SU-DHL-6 (cell line): Measurements from ENCODE around the gene AHRR.

Source experiments
- H2AFZ ChIP-seq: fragments of 200-600 bp; sonication (generic); 2 replicates; pipeline ENCODE4 v1.6.1; 2014; ENCODE audit warnings: low read depth, mild to moderate bottlenecking, moderate library complexity, mixed read lengths, antibody characterized with exemption, low read length; ENCODE audit not compliant: severe bottlenecking
- H3F3A ChIP-seq: fragments of 200-600 bp; shearing (Covaris generic); 2 replicates; pipeline ENCODE4 v1.6.0; 2016; ENCODE audit warnings: antibody characterized with exemption, mild to moderate bottlenecking; ENCODE audit not compliant: insufficient read depth
- H3K27ac ChIP-seq: fragments of 200-600 bp; sonication (generic); 2 replicates; pipeline ENCODE4 v1.5.1; 2016; ENCODE audit warnings: low read depth, mild to moderate bottlenecking, low read length, moderate library complexity, mixed read lengths
- H3K27me3 ChIP-seq: fragments of 200-600 bp; sonication (generic), shearing (Covaris generic); 2 replicates; pipeline ENCODE4 v1.6.0; 2014; ENCODE audit warnings: mild to moderate bottlenecking, low read length
- H3K36me3 ChIP-seq: fragments of 200-600 bp; sonication (generic); 2 replicates; pipeline ENCODE4 v1.6.1; 2014; ENCODE audit warnings: mild to moderate bottlenecking, low read length, mixed read lengths
- H3K4me2 ChIP-seq: fragments of 300-600, 200-600 bp; shearing (Covaris generic), sonication (generic); 2 replicates; pipeline ENCODE4 v1.6.0; 2014; ENCODE audit warnings: low read length, low read depth, mild to moderate bottlenecking; ENCODE audit not compliant: poor library complexity, severe bottlenecking
- H3K4me3 ChIP-seq: fragments of 200-600 bp; sonication (generic); 2 replicates; pipeline ENCODE4 v1.5.1; 2014; ENCODE audit warnings: antibody characterized with exemption, low read length, mild to moderate bottlenecking, mixed read lengths; ENCODE audit not compliant: insufficient read depth, poor library complexity, severe bottlenecking
- H3K79me2 ChIP-seq: fragments of 200-600 bp; sonication (generic); 2 replicates; pipeline ENCODE4 v1.6.1; 2014; ENCODE audit warnings: mild to moderate bottlenecking, low read length, moderate library complexity; ENCODE audit not compliant: insufficient read depth
- H3K9ac ChIP-seq: fragments of 200-600 bp; sonication (generic); 2 replicates; pipeline ENCODE4 v1.7.0; 2014; ENCODE audit warnings: mild to moderate bottlenecking, low read length
- H3K9me2 ChIP-seq: fragments of 200-600 bp; sonication (generic); replicated peaks from 2 replicates; pipeline ENCODE4 v1.6.1; 2014; ENCODE audit warnings: low read length; ENCODE audit not compliant: insufficient read depth
- H3K9me3 ChIP-seq: fragments of 200-600 bp; sonication (generic); 2 replicates; pipeline ENCODE4 v1.6.1; 2014; ENCODE audit warnings: low read length, mixed read lengths; ENCODE audit not compliant: insufficient read depth
- H4K20me1 ChIP-seq: fragments of 200-600 bp; sonication (generic); 2 replicates; pipeline ENCODE4 v1.6.1; 2014; ENCODE audit warnings: low read depth, mild to moderate bottlenecking, antibody characterized with exemption, low read length, moderate library complexity, mixed read lengths
- EZH2phosphoT487 ChIP-seq: fragments of 200-600 bp; sonication (generic), shearing (Covaris generic); conservative IDR thresholded peaks from 2 replicates; pipeline ENCODE4 v1.6.1; 2018; ENCODE audit warnings: mild to moderate bottlenecking, antibody characterized with exemption, low read length, moderate library complexity, mixed read lengths
- TF ChIP-seq, protein P1 (sequence below): fragments of 200-600 bp; sonication (generic); IDR thresholded peaks from one replicate; pipeline ENCODE4 v1.5.1; 2017; ENCODE audit warnings: antibody characterized with exemption, mild to moderate bottlenecking, low read length, moderate library complexity; ENCODE audit not compliant: insufficient read depth, poor library complexity, severe bottlenecking

AHRR gene

DNA sequence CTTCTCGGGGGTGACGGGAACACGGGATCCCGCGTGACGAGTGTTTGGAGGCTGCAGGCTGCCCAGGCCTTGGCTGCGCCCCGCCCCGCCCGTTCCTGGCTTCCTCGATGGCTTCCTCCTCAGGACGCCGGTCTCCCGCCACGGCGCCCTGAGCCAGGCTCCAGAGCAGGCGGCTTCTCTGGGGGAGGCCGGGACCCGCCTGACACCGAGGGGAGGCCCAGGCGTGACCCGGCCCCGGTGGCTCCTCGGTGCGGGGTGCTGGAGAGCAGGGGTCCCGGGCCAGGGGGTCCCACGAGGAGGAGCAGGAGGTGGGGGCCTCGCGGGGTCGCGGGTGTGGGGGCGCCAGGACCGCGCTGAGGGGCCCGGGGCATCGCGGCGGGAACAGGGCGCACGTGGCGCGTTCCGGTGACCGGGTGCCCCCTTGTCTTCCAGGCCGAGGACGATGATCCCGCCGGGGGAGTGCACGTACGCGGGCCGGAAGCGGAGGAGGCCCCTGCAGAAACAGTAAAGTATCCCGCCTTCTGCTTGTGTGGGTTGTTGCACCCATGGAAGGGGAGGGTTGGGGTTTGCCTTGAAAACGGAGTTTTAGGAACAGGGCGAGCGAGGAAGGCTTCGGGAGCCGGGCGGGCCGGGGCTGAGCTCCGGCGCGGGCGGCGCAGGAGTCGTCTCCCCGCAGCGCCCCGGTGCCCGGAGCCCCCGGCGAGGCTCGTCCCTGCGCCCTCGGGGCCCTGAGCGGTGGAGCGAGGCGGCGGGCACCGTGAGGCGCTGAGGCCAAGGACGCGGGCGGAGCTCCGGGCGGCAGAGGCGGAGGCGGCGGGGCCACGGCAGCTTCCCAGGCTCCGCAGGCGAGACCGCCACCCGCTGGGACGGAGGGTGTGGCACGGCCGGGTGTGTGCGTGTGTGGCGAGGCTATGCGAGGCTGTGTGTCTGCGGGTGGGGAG, 22.2 kb downstream of the AHRR start:
- Histone ChIP-seq H3K79me2 (no peaks in the 10 kb centered on the region), H4K20me1 (no peaks in the 10 kb centered on the region), H3K4me3 (no peak overlapping the region), H3K9me3 (no peaks in the 10 kb centered on the region), H3K27ac (no peak overlapping the region), H3K4me2 (no peak overlapping the region), H3K36me3 (no peaks in the 10 kb centered on the region), H2AFZ (no peak overlapping the region), H3K27me3 (no peaks in the 10 kb centered on the region), H3F3A (0 out of 2 replicates have a peak, but pooled peaks cover 3% of the 10 kb centered on the region), H3K9me2 (no peaks in the 10 kb centered on the region), H3K9ac (no peak overlapping the region)
- no peak for TF ChIP-seq EZH2phosphoT487
- TF ChIP-seq, protein P1, sequence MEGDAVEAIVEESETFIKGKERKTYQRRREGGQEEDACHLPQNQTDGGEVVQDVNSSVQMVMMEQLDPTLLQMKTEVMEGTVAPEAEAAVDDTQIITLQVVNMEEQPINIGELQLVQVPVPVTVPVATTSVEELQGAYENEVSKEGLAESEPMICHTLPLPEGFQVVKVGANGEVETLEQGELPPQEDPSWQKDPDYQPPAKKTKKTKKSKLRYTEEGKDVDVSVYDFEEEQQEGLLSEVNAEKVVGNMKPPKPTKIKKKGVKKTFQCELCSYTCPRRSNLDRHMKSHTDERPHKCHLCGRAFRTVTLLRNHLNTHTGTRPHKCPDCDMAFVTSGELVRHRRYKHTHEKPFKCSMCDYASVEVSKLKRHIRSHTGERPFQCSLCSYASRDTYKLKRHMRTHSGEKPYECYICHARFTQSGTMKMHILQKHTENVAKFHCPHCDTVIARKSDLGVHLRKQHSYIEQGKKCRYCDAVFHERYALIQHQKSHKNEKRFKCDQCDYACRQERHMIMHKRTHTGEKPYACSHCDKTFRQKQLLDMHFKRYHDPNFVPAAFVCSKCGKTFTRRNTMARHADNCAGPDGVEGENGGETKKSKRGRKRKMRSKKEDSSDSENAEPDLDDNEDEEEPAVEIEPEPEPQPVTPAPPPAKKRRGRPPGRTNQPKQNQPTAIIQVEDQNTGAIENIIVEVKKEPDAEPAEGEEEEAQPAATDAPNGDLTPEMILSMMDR = no peak

DNA sequence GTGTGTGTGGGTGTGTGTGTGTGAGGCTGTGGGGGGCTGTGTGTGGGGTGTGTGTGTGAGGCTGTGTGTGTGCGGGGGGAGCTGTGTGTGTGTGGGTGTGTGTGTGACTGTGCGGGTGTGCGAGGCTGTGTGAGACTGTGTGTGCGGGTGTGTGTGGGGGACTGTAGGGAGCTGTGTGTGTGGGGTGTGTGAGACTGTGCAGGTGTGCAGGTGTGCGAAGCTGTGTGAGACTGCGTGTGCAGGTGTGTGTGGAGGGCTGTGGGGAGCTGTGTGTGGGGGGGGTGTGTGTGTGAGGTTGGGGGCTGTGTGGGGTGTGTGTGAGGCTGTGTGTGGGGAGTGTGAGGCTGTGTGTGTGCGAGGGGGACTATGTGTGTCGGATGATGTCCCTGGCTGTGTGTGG, 23.2 kb downstream of the AHRR start:
- Histone ChIP-seq H4K20me1 (no peaks in the 10 kb centered on the region), H2AFZ (no peak overlapping the region), H3K79me2 (no peaks in the 10 kb centered on the region), H3K9me3 (no peaks in the 10 kb centered on the region), H3K27me3 (no peaks in the 10 kb centered on the region), H3K27ac (no peak overlapping the region), H3K9ac (no peak overlapping the region), H3K36me3 (no peaks in the 10 kb centered on the region), H3K4me2 (no peak overlapping the region), H3K9me2 (no peaks in the 10 kb centered on the region), H3F3A (0 out of 2 replicates have a peak, but pooled peaks cover 3% of the 10 kb centered on the region), H3K4me3 (no peak overlapping the region)
- TF ChIP-seq EZH2phosphoT487 = no peak
- TF ChIP-seq, protein P1 = no peak

DNA sequence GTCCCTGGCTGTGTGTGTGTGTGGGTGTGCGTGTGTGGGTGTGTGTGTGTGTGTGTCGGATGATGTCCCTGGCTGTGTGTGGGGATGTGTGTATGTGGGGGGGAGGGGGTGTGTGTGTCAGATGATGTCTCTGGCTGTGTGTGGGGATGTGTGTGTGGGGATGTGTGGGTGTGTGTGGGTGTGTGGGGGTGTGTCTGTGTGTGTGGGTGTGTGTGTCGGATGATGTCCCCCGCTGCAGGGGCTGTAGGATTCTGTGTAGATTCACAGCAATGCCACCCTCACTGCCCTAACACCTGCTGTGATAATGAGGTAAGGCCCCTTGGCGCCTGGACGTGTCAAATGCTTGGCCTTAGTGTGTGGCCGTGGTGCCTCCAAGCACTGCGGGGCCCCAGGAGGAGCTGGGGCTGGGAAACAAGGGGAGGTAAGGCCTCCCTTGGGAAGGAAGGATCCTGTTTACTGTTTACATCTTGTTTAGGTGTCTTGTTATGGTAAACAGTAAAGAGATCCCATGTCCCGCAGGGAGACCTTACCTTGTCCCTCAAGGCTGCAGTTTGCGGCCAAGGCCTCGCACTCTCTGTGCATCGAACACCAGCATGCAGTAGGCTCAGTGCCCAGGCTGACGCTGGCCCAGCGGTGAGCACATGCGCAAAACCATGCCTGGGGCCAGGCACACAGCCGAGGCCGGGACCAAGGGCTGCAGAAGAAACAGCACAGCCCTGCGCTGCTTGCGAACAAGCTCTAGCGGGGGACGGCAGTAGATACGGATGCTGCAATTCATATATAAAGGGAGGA, 24.1 kb downstream of the AHRR start:
- no peak for TF ChIP-seq EZH2phosphoT487
- Histone ChIP-seq H3K9ac (no peak overlapping the region), H3K36me3 (no peaks in the 10 kb centered on the region), H3K27me3 (no peaks in the 10 kb centered on the region), H3K27ac (no peak overlapping the region), H3K9me2 (no peaks in the 10 kb centered on the region), H4K20me1 (no peaks in the 10 kb centered on the region), H3K4me2 (no peak overlapping the region), H3K4me3 (no peak overlapping the region), H3K9me3 (no peaks in the 10 kb centered on the region), H2AFZ (no peak overlapping the region), H3K79me2 (no peaks in the 10 kb centered on the region), H3F3A (0 out of 2 replicates have a peak, but pooled peaks cover 3% of the 10 kb centered on the region)
